NB4 (cell line): ENCODE measurements around the gene PCDHGA10.
"Not testable (repeated sequence)": the region's sequence is repeated elsewhere in the genome, so short reads cannot be mapped to it uniquely, and the experiment has no call there.

Source experiments
- DNase-seq: peaks from one replicate; pipeline ENCODE4 v3.0.0; 2010; ENCODE audit warnings: low read depth
- H3K4me3 ChIP-seq: one replicate; pipeline ENCODE4 v1.5.1; 2011; ENCODE audit warnings: mild to moderate bottlenecking, low read depth, low read length, moderate library complexity
- MYC ChIP-seq: IDR thresholded peaks from 2 replicates; pipeline ENCODE4 v1.6.1; 2011; ENCODE audit warnings: low read depth, low read length
- POLR2A ChIP-seq: IDR thresholded peaks from 2 replicates; pipeline ENCODE4 v1.6.1; 2011; ENCODE audit warnings: mild to moderate bottlenecking; ENCODE audit not compliant: insufficient read length; ENCODE audit errors: extremely low read depth
- TF ChIP-seq, protein P1 (sequence below): IDR thresholded peaks from 2 replicates; pipeline ENCODE4 v1.6.1; 2011; ENCODE audit warnings: low read depth, low read length
- TF ChIP-seq, protein P2 (sequence below): IDR thresholded peaks from one replicate; pipeline ENCODE4 v1.5.1; 2012; ENCODE audit warnings: low read depth, low read length

PCDHGA10 gene

DNA sequence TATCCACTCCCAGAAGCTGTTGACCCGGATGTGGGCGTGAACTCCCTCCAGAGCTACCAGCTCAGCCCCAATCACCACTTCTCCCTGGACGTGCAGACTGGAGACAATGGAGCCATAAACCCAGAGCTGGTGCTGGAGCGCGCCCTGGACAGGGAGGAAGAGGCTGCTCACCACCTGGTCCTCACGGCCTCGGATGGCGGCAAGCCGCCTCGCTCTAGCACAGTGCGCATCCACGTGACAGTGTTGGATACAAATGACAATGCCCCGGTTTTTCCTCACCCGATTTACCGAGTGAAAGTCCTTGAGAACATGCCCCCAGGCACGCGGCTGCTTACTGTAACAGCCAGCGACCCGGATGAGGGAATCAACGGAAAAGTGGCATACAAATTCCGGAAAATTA is 19.5 kb upstream of the PCDHGA10 start:
- no peak for TF ChIP-seq MYC
- TF ChIP-seq, protein P1, sequence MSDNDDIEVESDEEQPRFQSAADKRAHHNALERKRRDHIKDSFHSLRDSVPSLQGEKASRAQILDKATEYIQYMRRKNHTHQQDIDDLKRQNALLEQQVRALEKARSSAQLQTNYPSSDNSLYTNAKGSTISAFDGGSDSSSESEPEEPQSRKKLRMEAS, result no peak
- TF ChIP-seq POLR2A, result no peak
- TF ChIP-seq, protein P2, sequence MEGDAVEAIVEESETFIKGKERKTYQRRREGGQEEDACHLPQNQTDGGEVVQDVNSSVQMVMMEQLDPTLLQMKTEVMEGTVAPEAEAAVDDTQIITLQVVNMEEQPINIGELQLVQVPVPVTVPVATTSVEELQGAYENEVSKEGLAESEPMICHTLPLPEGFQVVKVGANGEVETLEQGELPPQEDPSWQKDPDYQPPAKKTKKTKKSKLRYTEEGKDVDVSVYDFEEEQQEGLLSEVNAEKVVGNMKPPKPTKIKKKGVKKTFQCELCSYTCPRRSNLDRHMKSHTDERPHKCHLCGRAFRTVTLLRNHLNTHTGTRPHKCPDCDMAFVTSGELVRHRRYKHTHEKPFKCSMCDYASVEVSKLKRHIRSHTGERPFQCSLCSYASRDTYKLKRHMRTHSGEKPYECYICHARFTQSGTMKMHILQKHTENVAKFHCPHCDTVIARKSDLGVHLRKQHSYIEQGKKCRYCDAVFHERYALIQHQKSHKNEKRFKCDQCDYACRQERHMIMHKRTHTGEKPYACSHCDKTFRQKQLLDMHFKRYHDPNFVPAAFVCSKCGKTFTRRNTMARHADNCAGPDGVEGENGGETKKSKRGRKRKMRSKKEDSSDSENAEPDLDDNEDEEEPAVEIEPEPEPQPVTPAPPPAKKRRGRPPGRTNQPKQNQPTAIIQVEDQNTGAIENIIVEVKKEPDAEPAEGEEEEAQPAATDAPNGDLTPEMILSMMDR, result no peak
- no peak for DNase-seq
- no peak overlapping the region for H3K4me3 ChIP-seq

- DNase-seq, H3K4me3 ChIP-seq: not testable (repeated sequence)
Measured at GRCh38 chr5:141394401-141395187, 18.2 kb upstream of the PCDHGA10 start.

DNA sequence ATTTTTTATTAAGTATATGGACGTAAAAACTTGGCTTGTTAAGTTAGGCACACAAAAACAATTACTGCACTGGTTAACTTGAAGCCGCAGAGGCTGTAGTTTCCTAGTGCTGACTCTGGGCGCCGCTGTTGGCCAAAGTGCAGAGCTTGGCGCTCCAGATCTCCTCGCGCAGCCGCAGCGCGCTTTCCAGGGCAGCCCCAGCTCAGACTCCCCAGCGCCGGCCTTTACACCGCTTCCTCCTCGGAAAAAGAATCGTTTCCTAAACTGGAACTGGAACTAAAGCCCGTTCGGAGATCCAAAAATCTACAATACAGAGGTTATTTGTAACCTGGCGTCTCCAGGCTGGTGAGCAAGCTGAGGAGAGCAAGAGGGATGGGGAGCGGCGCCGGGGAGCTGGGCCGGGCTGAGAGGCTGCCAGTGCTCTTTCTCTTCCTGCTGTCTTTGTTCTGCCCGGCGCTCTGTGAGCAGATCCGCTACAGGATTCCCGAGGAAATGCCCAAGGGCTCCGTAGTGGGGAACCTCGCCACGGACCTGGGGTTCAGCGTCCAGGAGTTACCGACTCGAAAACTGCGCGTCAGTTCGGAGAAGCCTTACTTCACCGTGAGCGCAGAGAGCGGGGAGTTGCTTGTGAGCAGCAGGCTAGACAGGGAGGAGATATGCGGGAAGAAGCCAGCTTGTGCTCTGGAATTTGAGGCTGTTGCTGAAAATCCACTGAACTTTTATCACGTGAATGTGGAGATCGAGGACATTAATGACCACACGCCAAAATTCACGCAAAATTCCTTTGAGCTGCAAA is 14.8 kb upstream of the PCDHGA10 start, which contains the start of gene PCDHGB5:
TSS of gene PCDHGB5 (plus strand) at position 192 of the 796 bp plus-strand sequence. CDS start at position 373, 181 bp downstream.
- H3K4me3 ChIP-seq, result peak within 1 kb of the TSS; percentile 57
- TF ChIP-seq, protein P2, result peak; percentile 58
- DNase-seq, result peak; percentile 63

GRCh38 chr5:141398608-141399007 is 14.2 kb upstream of the PCDHGA10 start:
- DNase-seq, result no peak
- H3K4me3 ChIP-seq, result no peak overlapping the region
- TF ChIP-seq, protein P1, result no peak
- TF ChIP-seq, protein P2, result no peak
- no peak for TF ChIP-seq POLR2A

DNA sequence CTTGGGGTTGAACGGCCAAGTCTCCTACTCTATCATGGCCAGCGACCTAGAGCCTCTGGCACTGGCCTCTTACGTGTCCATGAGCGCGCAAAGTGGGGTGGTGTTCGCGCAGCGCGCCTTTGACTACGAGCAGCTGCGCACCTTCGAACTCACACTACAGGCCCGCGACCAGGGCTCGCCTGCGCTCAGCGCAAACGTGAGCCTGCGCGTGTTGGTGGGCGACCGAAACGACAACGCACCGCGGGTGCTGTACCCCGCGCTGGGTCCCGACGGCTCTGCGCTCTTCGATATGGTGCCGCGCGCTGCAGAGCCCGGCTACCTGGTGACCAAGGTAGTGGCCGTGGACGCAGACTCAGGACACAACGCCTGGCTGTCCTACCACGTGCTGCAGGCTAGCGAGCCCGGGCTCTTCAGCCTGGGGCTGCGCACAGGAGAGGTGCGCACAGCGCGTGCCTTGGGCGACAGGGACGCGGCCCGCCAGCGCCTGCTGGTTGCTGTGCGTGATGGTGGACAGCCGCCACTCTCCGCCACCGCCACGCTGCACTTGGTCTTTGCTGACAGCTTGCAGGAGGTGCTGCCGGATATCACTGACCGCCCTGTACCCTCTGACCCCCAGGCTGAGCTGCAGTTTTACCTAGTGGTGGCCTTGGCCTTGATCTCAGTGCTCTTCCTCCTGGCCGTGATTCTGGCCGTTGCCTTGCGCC is 13.1 kb upstream of the PCDHGA10 start:
- TF ChIP-seq, protein P2, result no peak
- no peak for TF ChIP-seq POLR2A
- TF ChIP-seq, protein P1, result no peak
- no peak for TF ChIP-seq MYC
- no peak for DNase-seq
- no peak overlapping the region for H3K4me3 ChIP-seq

GRCh38 chr5:141402553-141403243 is 10.1 kb upstream of the PCDHGA10 start, which contains the start of gene PCDHGA9:
Gene PCDHGA9, plus strand, starts transcription at chr5:141402778. Its CDS starts 175 bp downstream, at chr5:141402953.
- no peak for DNase-seq
- TF ChIP-seq, protein P2, result peak; percentile 11
- no peak for TF ChIP-seq MYC
- TF ChIP-seq, protein P1, result no peak
- no peak within 1 kb of the TSS for H3K4me3 ChIP-seq
